ENCODE data around the gene MR1.

MR1 gene

DNA sequence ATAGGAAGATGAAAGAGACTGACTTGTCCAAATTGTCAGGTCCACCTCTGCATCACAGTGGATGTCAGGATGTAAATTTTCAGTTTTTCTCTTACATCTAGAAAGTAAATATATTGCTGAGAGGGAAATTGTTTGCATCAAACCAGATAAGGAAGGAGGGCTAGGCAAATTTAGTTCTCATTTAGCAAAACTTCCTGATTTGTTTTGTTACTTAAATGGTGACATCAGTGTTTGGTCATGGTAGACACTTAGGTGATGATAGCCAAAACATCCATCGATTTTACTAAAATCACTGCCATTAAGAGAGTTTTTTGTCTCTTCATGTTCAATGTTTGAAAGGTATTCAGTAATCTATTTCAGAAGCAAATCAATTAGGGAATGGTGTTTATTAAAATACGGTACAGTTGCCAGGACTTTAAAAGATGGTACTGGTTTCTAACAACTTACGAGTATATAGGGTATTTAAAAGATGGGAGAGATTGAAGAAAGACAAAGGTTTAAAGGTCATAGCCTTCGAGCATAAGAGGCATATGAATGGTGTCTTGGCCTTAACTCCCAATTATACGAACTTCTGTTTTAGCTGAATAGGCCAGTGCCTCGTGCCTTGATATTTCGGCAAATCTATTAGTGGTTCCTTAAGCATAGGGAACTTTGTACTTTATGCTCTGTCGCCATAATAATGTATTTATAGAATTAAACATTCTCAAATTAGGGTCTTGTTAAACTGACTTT, 57.7 kb downstream of the MR1 start:
- DNase-seq (ENCODE audit: low read depth), result no peak

DNA sequence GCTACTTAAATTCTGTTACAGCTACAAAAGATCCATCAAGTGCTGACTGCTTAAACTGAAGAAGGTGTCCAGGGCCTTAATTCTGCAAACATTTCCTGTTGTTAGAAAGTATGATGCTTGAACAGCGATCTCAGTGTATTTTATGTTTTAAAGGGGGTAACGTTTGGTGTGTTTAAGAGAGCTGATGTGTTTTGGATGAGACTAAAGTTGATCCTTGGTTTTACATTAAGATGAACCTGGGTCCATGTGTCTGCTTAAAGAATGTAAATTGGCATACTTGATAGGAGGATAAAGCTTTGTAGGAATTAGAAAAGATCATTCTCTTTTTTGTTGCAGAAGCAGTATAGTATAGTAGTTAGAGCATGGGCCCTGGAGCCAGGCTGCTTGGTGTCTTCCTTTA, 58.3 kb downstream of the MR1 start:
- no peak for DNase-seq (ENCODE audit: low read depth)

DNA sequence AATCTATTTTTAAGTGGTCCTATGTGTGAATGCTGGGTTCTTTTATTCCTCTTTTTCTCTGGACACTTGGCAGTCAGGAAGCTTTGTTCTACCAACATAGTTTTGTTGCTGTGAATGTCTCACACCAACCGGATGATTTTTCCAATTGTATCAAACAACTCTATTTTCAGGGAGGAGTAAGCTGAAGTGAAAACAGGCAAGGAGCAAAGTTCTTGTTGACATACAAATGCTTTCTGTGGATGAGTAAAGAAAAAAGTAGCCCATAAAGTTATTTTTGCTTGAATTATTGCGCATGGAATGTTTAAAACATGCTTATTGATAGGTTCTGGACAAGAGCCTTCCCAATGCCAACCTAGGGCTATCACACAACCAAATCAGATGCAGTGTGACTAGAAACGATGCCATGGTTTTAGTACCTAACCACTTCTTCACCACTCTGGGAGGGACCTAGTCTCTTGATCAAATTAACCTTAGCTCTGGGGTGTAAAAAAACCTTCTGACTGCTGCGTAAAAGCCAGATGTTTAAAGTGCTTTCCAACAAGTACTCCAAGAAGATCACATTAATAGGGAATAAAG, 59.2 kb downstream of the MR1 start:
- no peak for DNase-seq (ENCODE audit: low read depth)

DNA sequence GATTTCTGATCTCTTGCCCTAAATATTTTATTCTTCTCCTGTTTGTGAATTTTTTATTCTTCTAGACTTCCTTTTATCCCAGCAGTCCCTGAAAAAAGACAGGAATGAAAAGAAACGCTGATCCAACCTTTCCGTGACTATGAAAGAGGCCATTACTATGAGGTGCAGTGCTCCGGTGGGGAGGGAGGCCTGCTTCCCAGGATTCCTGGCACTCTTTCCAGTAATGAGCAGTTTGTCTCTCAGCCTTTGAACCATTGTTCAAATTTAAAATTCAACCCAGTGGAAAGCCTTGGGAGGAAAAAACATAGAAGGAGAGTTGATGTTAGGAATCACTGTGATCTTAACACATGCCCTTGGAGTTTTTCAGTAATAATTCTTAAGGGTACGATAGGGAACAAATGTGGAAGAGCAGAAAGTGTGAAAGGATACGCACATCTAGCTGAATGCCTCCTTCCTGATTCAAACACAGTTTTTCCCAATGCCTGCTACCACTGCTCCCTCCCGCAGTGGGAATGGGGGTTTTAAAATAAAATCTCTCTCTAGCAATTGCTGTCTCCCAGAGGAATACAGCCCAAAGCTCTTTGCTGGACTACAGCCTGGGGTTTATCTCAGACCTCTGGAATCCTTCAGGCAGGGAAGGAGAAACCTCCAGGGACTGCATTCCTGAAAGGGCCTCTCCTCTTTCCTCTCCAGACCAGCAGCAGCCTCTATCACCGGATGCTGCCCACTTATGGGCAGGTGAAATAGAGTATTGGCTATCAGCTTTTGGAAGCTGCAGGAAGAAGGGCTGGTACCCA, 60.8 kb downstream of the MR1 start:
- DNase-seq (ENCODE audit: low read depth), result no peak

- no peak for DNase-seq (ENCODE audit: low read depth)
Measured at GRCh38 chr1:181095260-181095659, 61.5 kb downstream of the MR1 start.

DNA sequence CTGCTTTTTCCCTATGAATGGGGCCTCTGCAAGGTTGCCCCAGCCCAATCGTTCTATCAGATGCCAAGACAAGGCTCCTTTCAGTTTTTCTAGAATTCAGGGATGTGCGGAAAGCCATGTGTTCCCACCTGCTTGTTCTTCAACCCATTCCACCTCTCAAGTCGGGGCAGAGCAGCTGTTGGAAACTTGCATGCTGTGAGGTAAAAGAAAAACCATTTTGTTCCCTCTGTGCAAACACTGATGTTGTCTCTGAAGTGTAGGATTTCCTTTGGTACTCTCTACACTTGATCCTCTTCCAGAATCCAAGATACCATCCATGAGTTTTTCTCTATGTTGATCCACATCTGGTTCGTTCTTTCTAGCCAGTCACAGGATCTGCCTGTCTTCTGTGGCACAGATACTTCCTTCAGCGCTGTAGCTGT, 62.0 kb downstream of the MR1 start:
- DNase-seq (ENCODE audit: low read depth), result no peak

- DNase-seq (ENCODE audit: low read depth), result no peak
Measured at GRCh38 chr1:181097242-181097641, 63.5 kb downstream of the MR1 start.

- DNase-seq (ENCODE audit: low read depth), result no peak
Measured at GRCh38 chr1:181099152-181100014, 65.6 kb downstream of the MR1 start.

GRCh38 chr1:181100015-181100905, 66.5 kb downstream of the MR1 start:
- no peak for DNase-seq (ENCODE audit: low read depth)

- DNase-seq (ENCODE audit: low read depth), result no peak
Measured at GRCh38 chr1:181100934-181101333, 67.2 kb downstream of the MR1 start.

- no peak for DNase-seq (ENCODE audit: low read depth)
Measured at GRCh38 chr1:181101581-181102226, 67.9 kb downstream of the MR1 start.

DNA sequence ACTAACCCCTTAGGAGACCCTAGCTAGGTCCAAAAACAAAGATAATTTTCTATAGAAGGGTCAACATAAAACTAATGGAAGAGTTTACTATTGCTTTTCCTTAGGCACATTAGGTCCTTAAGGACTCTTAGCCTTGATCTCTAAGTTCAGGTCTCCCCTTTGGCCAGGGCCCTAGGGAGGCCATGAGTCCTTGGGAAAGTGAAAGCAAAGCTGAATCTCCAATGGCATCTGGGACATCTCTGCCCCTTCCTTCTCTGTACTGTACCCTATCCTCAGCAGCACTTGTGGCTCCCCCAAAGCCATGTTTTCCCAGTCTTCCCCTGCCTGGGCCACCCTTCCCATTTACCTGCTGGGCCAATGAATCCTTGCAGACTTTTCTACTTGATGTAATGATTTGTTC, 69.1 kb downstream of the MR1 start:
- DNase-seq (ENCODE audit: low read depth), result no peak

DNA sequence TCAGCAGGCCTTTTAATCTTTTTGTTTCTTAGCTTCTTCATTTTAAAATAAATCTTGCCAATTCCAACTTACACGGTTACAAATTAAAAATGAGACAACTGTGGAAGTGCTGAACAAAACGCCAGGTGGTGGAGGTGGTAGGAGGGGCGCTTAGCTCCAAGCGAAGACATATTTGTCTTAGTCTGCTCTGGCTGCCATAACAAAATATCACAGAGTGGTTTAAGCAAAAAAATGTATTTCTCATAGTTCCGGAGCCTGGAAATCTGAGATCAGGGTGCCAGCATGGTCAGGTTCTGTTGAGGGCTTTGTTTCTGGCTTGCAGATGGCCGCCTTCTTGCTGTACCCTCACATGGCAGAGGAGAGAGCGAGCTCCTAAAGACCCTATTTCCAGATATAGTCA, 69.6 kb downstream of the MR1 start:
- no peak for DNase-seq (ENCODE audit: low read depth)

DNA sequence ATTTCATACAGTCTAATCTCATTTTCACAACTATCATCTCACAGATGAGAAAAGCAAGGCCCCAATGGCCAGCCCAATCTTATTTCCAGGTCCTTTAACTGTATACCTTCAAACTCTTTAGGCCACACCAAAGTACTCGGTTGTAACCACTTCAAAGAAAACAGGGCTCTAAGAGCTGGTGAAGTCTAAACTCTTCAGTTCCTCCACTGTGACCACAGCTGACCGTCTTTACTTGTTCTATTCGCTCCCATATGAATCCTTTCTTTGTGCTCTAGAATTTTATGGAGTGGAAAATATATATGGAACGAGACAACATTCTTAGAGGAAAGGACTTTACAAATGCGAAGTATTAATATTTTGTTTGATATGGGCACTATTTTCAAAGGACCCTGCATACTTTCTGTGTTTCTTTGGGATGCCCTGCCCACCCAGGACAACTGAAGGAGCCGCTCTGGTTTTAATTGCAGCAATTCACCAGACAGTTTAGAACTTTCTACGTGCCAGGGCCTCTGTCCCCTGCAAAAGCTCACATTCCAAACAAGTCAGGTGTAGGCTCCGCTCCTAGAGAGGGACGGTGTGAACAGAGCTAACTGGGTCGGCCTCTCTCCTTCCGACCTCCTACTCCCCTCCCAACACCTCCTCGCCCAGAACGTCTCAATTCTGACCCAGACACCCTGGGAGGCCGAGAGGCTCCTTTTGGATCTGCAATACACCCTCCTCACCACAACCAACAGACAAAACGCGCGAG, 70.4 kb downstream of the MR1 start:
- no peak for DNase-seq (ENCODE audit: low read depth)

GRCh38 chr1:181104790-181105133, 71.0 kb downstream of the MR1 start:
- no peak for DNase-seq (ENCODE audit: low read depth)

DNA sequence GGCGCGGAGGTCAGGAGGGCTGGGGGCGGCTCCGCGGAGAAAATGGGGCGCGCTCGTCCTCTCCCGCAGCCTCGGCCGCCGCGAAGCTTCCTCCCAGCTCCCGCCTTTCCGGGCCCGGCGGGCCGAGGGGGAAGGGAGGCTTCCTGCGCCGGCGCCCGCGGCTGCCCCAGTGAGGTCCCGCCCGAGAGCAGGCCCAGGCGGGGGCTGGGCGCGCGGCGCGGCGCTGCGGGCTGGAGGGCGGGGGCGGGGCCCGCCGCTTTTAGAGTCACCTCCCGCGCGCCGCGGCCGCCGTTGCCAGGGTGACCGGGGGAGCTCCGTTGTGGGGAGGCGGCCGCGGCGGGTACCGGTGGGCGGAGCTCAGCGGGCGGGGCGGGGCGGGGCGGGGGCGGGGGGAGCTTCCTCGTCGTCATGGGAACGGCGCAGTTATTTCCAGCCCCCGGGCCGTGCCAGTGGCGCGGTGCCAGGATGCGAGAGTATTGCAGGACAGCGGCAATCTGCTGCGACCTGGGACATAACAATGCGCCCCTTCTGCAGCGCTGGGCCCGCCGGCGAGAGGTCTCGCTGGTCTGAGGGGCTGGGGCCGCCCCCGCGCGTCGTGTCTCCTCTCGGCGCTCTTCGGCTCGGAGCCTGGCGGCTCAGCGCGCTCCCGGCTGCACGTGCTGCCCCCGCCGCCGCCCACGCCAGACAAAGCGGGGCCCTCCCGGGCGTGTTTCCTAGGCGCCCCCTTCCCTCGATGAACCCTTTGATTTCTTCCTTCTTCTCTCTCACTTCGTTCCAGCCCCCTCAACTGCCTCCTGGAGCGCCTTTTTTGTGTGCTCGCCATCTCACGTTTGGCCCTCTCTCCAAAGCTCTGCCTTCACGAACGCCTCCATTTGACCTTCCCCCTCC, 71.6 kb downstream of the MR1 start:
- peak; percentile 92 for DNase-seq (ENCODE audit: low read depth)

DNA sequence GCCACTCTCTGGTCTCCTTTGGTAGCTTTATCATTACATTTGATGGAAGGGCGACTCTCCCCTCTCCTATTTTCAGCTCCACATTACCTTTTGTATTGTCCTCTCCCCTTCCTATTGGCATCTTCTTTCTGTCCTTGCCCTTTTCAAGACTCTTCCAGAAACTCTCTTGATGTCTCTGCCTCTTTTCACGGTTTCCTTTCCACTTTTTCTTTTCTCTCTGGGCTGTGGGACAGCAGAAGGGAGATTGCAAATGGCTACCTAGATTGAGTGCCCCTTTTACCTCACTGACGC, 72.2 kb downstream of the MR1 start:
- no peak for DNase-seq (ENCODE audit: low read depth)

- DNase-seq (ENCODE audit: low read depth), result no peak
Measured at GRCh38 chr1:181106479-181106878, 72.7 kb downstream of the MR1 start.

DNA sequence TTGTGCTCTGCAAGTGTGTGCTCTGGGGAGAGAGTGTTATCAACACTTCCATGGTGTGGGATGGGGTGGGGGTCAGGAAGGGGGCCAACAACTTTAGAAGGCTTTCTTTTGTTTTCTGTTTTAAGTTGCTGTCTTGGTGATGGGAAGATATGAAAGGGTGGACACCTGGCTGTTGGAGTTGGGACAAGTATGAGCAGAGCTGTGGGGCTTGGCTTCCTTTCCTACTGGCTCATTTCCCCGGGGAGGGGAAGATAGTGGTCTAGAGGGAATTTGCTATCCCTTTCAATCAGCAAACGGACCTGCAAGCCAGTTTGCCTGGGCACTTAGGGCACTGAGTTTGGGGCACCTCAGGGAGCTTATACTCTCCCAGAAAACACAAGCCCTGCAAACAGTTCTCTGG, 73.9 kb downstream of the MR1 start:
- DNase-seq (ENCODE audit: low read depth), result no peak

All from stimulated activated CD8-positive, alpha-beta memory T cell treated with anti-CD3 and anti-CD28 coated beads, Interleukin-12 subunit alpha, Interleukin-12 subunit beta, amount 100 ng/mL, for 4 hours (primary cell).